WTC11 (cell line): ENCODE measurements around the gene ELK3.

Experiments
- CREB1 ChIP-seq: sonication (generic); formaldehyde crosslinking; IDR thresholded peaks from 2 replicates; pipeline ENCODE4 v1.8.0; 2023; ENCODE audit warnings: mild to moderate bottlenecking, missing genetic modification reagents
- CTCF ChIP-seq: fragments of 200-600 bp; IDR thresholded peaks from 2 replicates; pipeline ENCODE4 v1.8.0; 2022; ENCODE audit warnings: antibody characterized with exemption
- MAX ChIP-seq: sonication (generic); formaldehyde crosslinking; IDR thresholded peaks from 2 replicates; pipeline ENCODE4 v1.8.0; 2022; ENCODE audit warnings: mild to moderate bottlenecking, missing genetic modification reagents
- MXD4 ChIP-seq: fragments of 250-450 bp; sonication (Bioruptor Pico); IDR thresholded peaks from 2 replicates; pipeline ENCODE4 v1.8.0; 2021; ENCODE audit warnings: mild to moderate bottlenecking, moderate library complexity, borderline replicate concordance
- NFYB ChIP-seq: sonication (generic); formaldehyde crosslinking; conservative IDR thresholded peaks from 2 replicates; pipeline ENCODE4 v1.8.0; 2022; ENCODE audit warnings: low read depth, missing genetic modification reagents
- TEAD4 ChIP-seq: sonication (generic); formaldehyde crosslinking; IDR thresholded peaks from 2 replicates; pipeline ENCODE4 v1.8.0; 2022; ENCODE audit warnings: mild to moderate bottlenecking, missing genetic modification reagents
- ZNF138 ChIP-seq: sonication (generic); formaldehyde crosslinking; conservative IDR thresholded peaks from 2 replicates; pipeline ENCODE4 v1.8.1; 2022; ENCODE audit warnings: mild to moderate bottlenecking, moderate library complexity, missing genetic modification reagents
- ZNF232 ChIP-seq: sonication (generic); formaldehyde crosslinking; IDR thresholded peaks from 2 replicates; pipeline ENCODE4 v1.8.0; 2022; ENCODE audit warnings: mild to moderate bottlenecking, missing genetic modification reagents
- TF ChIP-seq, protein P1 (sequence below): sonication (generic); formaldehyde crosslinking; IDR thresholded peaks from 2 replicates; pipeline ENCODE4 v1.8.1; 2023; ENCODE audit warnings: mild to moderate bottlenecking, missing genetic modification reagents, moderate library complexity
- TF ChIP-seq, protein P2 (sequence below): sonication (generic); formaldehyde crosslinking; IDR thresholded peaks from 2 replicates; pipeline ENCODE4 v1.8.1; 2023; ENCODE audit warnings: mild to moderate bottlenecking, moderate library complexity, missing genetic modification reagents

DNA sequence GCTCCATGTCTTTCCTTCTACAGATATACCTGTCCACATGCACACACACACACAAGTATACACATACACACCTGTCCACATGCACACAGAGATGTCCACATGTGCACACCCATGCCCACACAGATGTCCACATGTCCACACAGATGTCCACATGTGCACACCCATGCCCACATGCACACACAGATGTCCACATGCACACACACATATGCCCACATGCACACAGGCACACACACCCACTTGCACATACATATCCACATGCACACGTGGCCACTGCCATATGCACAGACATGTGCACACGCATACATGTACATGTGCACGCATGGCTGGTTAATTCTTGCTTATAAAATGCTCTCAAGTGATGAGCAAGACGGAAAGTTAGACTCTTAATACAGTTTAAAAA is 32.2 kb downstream of the ELK3 start:
- TF ChIP-seq MXD4 (no peak), MAX (CRISPR knock-in tag) (no peak), TEAD4 (no peak), CREB1 (CRISPR knock-in tag) (no peak), CTCF (no peak), ZNF232 (CRISPR knock-in tag) (no peak), NFYB (no peak), ZNF138 (no peak)
- TF ChIP-seq, protein P1, sequence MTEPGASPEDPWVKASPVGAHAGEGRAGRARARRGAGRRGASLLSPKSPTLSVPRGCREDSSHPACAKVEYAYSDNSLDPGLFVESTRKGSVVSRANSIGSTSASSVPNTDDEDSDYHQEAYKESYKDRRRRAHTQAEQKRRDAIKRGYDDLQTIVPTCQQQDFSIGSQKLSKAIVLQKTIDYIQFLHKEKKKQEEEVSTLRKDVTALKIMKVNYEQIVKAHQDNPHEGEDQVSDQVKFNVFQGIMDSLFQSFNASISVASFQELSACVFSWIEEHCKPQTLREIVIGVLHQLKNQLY (CRISPR knock-in tag) = no peak
- TF ChIP-seq, protein P2, sequence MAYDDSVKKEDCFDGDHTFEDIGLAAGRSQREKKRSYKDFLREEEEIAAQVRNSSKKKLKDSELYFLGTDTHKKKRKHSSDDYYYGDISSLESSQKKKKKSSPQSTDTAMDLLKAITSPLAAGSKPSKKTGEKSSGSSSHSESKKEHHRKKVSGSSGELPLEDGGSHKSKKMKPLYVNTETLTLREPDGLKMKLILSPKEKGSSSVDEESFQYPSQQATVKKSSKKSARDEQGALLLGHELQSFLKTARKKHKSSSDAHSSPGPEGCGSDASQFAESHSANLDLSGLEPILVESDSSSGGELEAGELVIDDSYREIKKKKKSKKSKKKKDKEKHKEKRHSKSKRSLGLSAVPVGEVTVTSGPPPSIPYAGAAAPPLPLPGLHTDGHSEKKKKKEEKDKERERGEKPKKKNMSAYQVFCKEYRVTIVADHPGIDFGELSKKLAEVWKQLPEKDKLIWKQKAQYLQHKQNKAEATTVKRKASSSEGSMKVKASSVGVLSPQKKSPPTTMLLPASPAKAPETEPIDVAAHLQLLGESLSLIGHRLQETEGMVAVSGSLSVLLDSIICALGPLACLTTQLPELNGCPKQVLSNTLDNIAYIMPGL = no peak
